Measurements from ENCODE around the gene CNTNAP4. TPM values are rescaled to one million over a fixed set of nuclear protein-coding genes. Genes with fewer than 3 reads are reported as not detected.

The CNTNAP4 gene
- total and polyA plus RNA-seq, 2 of the 4 experiments (the other 2 are of a cell fraction) = not detected

DNA sequence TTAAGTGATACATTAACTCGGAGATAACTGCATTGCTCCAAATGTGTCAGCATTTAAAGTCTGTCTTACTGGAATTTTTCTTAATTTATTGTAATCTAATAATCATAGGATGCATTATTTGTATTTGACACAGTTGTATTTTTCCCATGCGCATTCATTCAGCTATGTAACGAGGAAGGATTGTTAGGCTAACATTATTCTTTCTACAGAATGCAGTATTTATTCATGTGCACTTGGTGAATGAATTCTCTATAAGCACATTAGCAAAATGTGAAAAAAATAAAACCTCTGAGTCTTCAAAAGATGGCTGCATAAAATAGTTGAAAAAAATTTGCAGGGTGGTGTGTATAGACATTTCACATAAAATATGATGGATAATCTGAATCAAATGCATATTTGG is 168.6 kb downstream of the CNTNAP4 start:
- Histone ChIP-seq H4K8ac (ENCODE audit: low read depth in 2 of 2, low read length in 2 of 2) (no peak overlapping the region), H2AK9ac (replicated peaks; ENCODE audit: low read depth, low read length, poor library complexity) (no peak overlapping the region), H3K27me3 (ENCODE audit: control insufficient read depth, insufficient read depth, low read length) (no peaks in the 10 kb centered on the region), H3K18ac (ENCODE audit: low read depth, low read length) (no peak overlapping the region), H3K4me1 (ENCODE audit: control insufficient read depth, insufficient read depth, low read length) (no peaks in the 10 kb centered on the region), H3K4ac (ENCODE audit: low read depth, low read length) (no peak overlapping the region), H3K14ac (replicated peaks; ENCODE audit: low read depth, low read length) (no peak overlapping the region), H4K5ac (ENCODE audit: low read depth, low read length) (no peak overlapping the region), H3K36me3 (ENCODE audit: control insufficient read depth, insufficient read depth, low read length) (no peaks in the 10 kb centered on the region), H4K20me1 (ENCODE audit: insufficient read depth, low read length) (no peaks in the 10 kb centered on the region), H3K4me2 (ENCODE audit: low read depth, low read length) (no peak overlapping the region), H2BK20ac (ENCODE audit: low read depth, low read length) (no peak overlapping the region), H2BK15ac (ENCODE audit: low read depth, low read length) (no peak overlapping the region), H2BK120ac (ENCODE audit: low read depth, low read length) (no peak overlapping the region), H3K4me3 (ENCODE audit: insufficient read depth, low read depth, low read length) (no peak overlapping the region), H3K9me1 (ENCODE audit: insufficient read depth, low read length) (no peaks in the 10 kb centered on the region), H2AK5ac (ENCODE audit: low read depth, low read length) (no peak overlapping the region), H3K23ac (ENCODE audit: low read depth, low read length) (no peak overlapping the region), H3K9me3 (ENCODE audit: control insufficient read depth, insufficient read depth, low read length) (peaks cover 2% of the 10 kb centered on the region; the same call in 1 of the 2 replicates), H3K56ac (ENCODE audit: extremely low read depth, insufficient read depth, low read length) (no peak overlapping the region), H2AFZ (replicated peaks; ENCODE audit: low read length, poor library complexity) (no peak overlapping the region), H2BK5ac (ENCODE audit: low read depth, low read length, poor library complexity, severe bottlenecking) (no peak overlapping the region), H3K9ac (ENCODE audit: low read depth, low read length) (no peak overlapping the region), H3K79me1 (ENCODE audit: low read depth in 1 of 2, low read length in 2 of 2) (no peaks in the 10 kb centered on the region), H4K91ac (ENCODE audit: insufficient read depth, low read depth, low read length) (no peak overlapping the region), H3K27ac (ENCODE audit: insufficient read depth, low read length) (no peak overlapping the region)
- TF ChIP-seq, protein P1, sequence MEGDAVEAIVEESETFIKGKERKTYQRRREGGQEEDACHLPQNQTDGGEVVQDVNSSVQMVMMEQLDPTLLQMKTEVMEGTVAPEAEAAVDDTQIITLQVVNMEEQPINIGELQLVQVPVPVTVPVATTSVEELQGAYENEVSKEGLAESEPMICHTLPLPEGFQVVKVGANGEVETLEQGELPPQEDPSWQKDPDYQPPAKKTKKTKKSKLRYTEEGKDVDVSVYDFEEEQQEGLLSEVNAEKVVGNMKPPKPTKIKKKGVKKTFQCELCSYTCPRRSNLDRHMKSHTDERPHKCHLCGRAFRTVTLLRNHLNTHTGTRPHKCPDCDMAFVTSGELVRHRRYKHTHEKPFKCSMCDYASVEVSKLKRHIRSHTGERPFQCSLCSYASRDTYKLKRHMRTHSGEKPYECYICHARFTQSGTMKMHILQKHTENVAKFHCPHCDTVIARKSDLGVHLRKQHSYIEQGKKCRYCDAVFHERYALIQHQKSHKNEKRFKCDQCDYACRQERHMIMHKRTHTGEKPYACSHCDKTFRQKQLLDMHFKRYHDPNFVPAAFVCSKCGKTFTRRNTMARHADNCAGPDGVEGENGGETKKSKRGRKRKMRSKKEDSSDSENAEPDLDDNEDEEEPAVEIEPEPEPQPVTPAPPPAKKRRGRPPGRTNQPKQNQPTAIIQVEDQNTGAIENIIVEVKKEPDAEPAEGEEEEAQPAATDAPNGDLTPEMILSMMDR (conservative IDR thresholded peaks at IDR 0.05; ENCODE audit: low read depth, low read length) = no peak
- TF ChIP-seq BHLHE40 (IDR thresholded peaks at IDR 0.05; ENCODE audit: low read depth, low read length) = no peak
- TF ChIP-seq CHD1 (IDR thresholded peaks at IDR 0.05; ENCODE audit: low read depth, low read length) = no peak
- no peak for TF ChIP-seq MAZ (IDR thresholded peaks at IDR 0.05; ENCODE audit: borderline replicate concordance, low read depth, low read length)
- TF ChIP-seq RAD21 (IDR thresholded peaks at IDR 0.05; ENCODE audit: low read length) = no peak
- no peak for TF ChIP-seq MXI1 (IDR thresholded peaks at IDR 0.05; ENCODE audit: borderline replicate concordance, low read depth, low read length)
- no peak for TF ChIP-seq SMC3 (IDR thresholded peaks at IDR 0.05; ENCODE audit: low read depth, low read length)
- no peak for TF ChIP-seq FOS (IDR thresholded peaks at IDR 0.05; ENCODE audit: low read depth, low read length)
- no peak for TF ChIP-seq MAFK (IDR thresholded peaks at IDR 0.05; ENCODE audit: low read depth, low read length)
- no peak for TF ChIP-seq RFX5 (IDR thresholded peaks at IDR 0.05; ENCODE audit: low read depth, low read length)
- TF ChIP-seq POLR2A (IDR thresholded peaks at IDR 0.05; ENCODE audit: low read depth, low read length) = no peak
- no TSS peak for BruUV-seq (replicated peaks)
- dilution Hi-C loops (cut with HindIII; ENCODE audit: low sequenced_read_pairs, unreplicated experiment) = no loop called here
- POLR2A ChIA-PET (ENCODE audit: unreplicated experiment) = no interaction called here
- intact Hi-C loops (cut with micrococcal nuclease) = no loop called here
- no peak for DNase-seq
- no CpG with 5 or more reads among the region's 3 CpGs for WGBS, 2 experiments (ENCODE audit: extremely low coverage in 2 of 2, insufficient read length in 1 of 2)
- ATAC-seq (ENCODE audit: low read depth) = no peak
- CTCF ChIA-PET = no interaction called here
- in situ Hi-C loops (cut with MboI; ENCODE audit: low sequenced_read_pairs) = no loop called here
